Measurements from ENCODE around the gene GPR143. TPM values are rescaled to one million over a fixed set of nuclear protein-coding genes. Genes with fewer than 3 reads are reported as not detected.

Gene GPR143
- total RNA-seq, 2 donors from 2014 or later: 11.7 to 13.5 TPM

DNA sequence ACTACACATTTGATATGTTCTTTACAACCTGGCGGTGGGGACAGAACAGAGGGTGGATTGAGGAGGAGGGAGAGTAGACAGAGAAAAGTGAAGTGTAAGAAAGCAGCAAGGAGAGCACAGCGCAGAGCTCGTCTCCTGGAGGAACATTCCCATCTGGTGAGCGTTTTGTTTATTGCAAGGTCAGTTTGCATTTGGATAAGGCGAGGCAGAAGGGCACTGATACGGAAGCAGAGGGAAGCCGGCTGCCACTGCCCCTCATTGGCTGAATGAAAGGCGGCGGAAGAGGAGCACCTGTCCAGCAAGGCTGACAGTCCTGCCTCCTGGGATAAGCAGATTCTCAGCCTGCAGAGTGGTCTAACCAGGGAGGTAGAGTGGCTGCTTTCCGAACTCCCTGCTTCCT is 83.2 kb downstream of the GPR143 start:
- 73% methylated on average over 10 of the region's 10 CpGs; no CpG with 5 or more reads in 1 of the 2 experiments for WGBS, 2 experiments (ENCODE audit: insufficient coverage in 1 of 2, insufficient read length in 1 of 2)
- Mint-ChIP-seq H3K4me1 (no peaks in the 10 kb centered on the region), H3K36me3 (ENCODE audit: low read depth) (peaks cover 18% of the 10 kb centered on the region), H3K27ac (no peak overlapping the region), H3K9me3 (peaks cover 46% of the 10 kb centered on the region), H3K27me3 (ENCODE audit: insufficient read depth) (no peaks in the 10 kb centered on the region), H3K4me3 (no peak overlapping the region)
- Histone ChIP-seq H3K9me3 (ENCODE audit: control insufficient read depth, low read length) (no peaks in the 10 kb centered on the region), H3K9ac (ENCODE audit: extremely low read depth, low read length, poor library complexity, severe bottlenecking) (no peak overlapping the region), H3K27ac (ENCODE audit: low read depth, low read length) (no peak overlapping the region), H3K4me3 (ENCODE audit: low read length) (no peak overlapping the region), H3K4me1 (ENCODE audit: control insufficient read depth, insufficient read depth, low read length) (no peaks in the 10 kb centered on the region), H3K36me3 (ENCODE audit: control insufficient read depth, insufficient read depth, low read length) (no peaks in the 10 kb centered on the region), H3K27me3 (ENCODE audit: control insufficient read depth, insufficient read depth, low read length, poor library complexity, severe bottlenecking) (no peaks in the 10 kb centered on the region)
- peak; percentile 47 for DNase-seq
- peak; percentile 43 for TF ChIP-seq CTCF (conservative IDR thresholded peaks at IDR 0.05)

- no peaks in the 10 kb centered on the region for H3K27me3 Mint-ChIP-seq (ENCODE audit: insufficient read depth)
- no peaks in the 10 kb centered on the region for H3K4me1 Mint-ChIP-seq
- no peak overlapping the region for H3K27ac ChIP-seq (ENCODE audit: low read depth, low read length)
- no peak for DNase-seq
- H3K27me3 ChIP-seq (ENCODE audit: control insufficient read depth, insufficient read depth, low read length, poor library complexity, severe bottlenecking): no peaks in the 10 kb centered on the region
- peaks cover 19% of the 10 kb centered on the region for H3K36me3 Mint-ChIP-seq (ENCODE audit: low read depth)
- H3K4me3 Mint-ChIP-seq: no peak overlapping the region
- no peak for TF ChIP-seq CTCF (conservative IDR thresholded peaks at IDR 0.05)
- no peaks in the 10 kb centered on the region for H3K9me3 ChIP-seq (ENCODE audit: control insufficient read depth, low read length)
- H3K9ac ChIP-seq (ENCODE audit: extremely low read depth, low read length, poor library complexity, severe bottlenecking): no peak overlapping the region
- no peaks in the 10 kb centered on the region for H3K36me3 ChIP-seq (ENCODE audit: control insufficient read depth, insufficient read depth, low read length)
- H3K27ac Mint-ChIP-seq: no peak overlapping the region
- H3K4me1 ChIP-seq (ENCODE audit: control insufficient read depth, insufficient read depth, low read length): no peaks in the 10 kb centered on the region
- no peak overlapping the region for H3K4me3 ChIP-seq (ENCODE audit: low read length)
- peaks cover 50% of the 10 kb centered on the region for H3K9me3 Mint-ChIP-seq
- WGBS, 2 experiments (ENCODE audit: insufficient coverage in 1 of 2, insufficient read length in 1 of 2): 100% methylated on average over 1 to 3 of the region's 4 CpGs
Observed at GRCh38 chrX:9681422-9681821, 84.2 kb downstream of the GPR143 start.

DNA sequence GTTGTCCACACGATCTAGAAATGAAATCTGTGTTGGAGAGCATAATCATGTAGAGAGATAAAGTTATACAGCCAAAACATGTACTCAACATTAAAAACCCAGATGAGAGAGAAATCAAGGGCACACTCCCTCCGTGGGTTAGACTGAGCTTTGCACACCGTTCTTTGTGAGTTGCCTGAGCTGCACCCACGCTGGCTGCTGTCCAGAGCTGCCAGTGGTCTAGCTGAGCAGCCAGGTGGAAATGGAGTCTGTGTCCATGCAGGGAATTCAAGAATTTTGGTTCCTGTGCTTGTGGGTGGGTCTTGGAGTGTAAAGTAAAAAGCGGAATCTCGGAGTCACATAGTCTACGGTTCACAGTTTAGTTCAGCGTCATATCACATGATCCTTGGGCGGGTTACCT is 84.6 kb downstream of the GPR143 start:
- Mint-ChIP-seq H3K36me3 (ENCODE audit: low read depth) (peaks cover 16% of the 10 kb centered on the region), H3K27me3 (ENCODE audit: insufficient read depth) (no peaks in the 10 kb centered on the region), H3K9me3 (peaks cover 50% of the 10 kb centered on the region), H3K4me3 (no peak overlapping the region), H3K27ac (no peak overlapping the region), H3K4me1 (no peaks in the 10 kb centered on the region)
- no peak overlapping the region for H3K27ac ChIP-seq (ENCODE audit: low read depth, low read length)
- H3K27me3 ChIP-seq (ENCODE audit: control insufficient read depth, insufficient read depth, low read length, poor library complexity, severe bottlenecking): no peaks in the 10 kb centered on the region
- DNase-seq: no peak
- no peaks in the 10 kb centered on the region for H3K4me1 ChIP-seq (ENCODE audit: control insufficient read depth, insufficient read depth, low read length)
- H3K9ac ChIP-seq (ENCODE audit: extremely low read depth, low read length, poor library complexity, severe bottlenecking): no peak overlapping the region
- H3K9me3 ChIP-seq (ENCODE audit: control insufficient read depth, low read length): no peaks in the 10 kb centered on the region
- 90 to 100% methylated on average over 3 to 8 of the region's 9 CpGs for WGBS, 2 experiments (ENCODE audit: insufficient coverage in 1 of 2, insufficient read length in 1 of 2)
- no peak overlapping the region for H3K4me3 ChIP-seq (ENCODE audit: low read length)
- H3K36me3 ChIP-seq (ENCODE audit: control insufficient read depth, insufficient read depth, low read length): no peaks in the 10 kb centered on the region
- TF ChIP-seq CTCF (conservative IDR thresholded peaks at IDR 0.05): no peak

All from endodermal cell (in vitro differentiated cells).